ENCODE measurements around the gene DIAPH1.

Gene DIAPH1

GRCh38 chr5:141618804-141619554 lies at the start of gene DIAPH1:
DIAPH1 (minus strand) TSS chr5:141619000; CDS start chr5:141618914, 86 bp downstream.
- peak; percentile 98 for DNase-seq (ENCODE audit: low read depth in 2 of 2)

DNA sequence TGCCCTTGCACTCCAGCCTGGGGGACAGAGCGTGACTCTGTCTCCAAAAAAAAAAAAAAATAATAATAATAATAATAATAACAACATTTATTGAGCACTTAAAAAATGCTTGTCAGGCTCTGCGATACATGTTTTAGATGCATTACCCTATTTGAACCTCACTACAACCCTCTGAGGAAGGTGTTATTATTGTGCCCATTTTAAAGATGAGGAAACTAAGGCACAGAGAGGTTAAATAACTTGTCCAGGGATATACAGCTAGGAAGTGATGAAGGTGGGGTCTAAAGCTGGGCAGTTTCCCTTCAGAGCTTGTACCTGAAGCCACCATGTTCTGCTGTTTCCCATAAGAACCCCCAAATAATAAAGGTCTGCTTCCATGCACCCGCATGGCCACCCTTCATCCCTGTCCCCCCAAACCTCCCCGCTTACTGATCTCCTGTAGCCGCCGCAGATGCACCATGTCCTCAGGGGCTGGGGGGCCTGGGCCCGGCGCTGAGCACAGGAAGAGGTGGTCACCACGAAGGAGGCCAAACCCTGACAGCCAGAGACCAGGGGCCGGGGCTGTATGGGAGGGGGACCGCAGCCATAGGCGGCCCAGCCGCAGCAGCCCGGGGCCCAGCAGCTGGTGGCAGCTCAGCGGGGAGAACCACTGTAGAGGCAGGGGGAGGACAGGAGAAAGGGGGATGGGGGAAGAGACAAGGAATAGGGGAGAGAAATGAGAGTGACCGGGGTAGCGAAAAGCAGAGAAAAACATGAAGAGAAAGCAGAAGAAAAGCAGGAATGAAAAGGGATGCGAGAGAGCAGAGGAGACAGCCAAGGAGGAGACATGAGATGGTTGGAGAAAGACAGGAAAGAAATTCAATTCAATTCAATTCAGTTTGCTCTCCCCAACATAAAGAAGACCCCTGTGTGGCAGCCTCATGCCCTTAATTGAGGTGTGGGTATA lies 47.5 kb upstream of the DIAPH1 start:
- DNase-seq (ENCODE audit: low read depth in 2 of 2) = no peak

GRCh38 chr5:141664733-141665461 lies 46.1 kb upstream of the DIAPH1 start:
- DNase-seq (ENCODE audit: low read depth in 2 of 2) = peak; percentile 36 to 38

- no peak for DNase-seq (ENCODE audit: low read depth in 2 of 2)
Measured at GRCh38 chr5:141663506-141663905, 44.7 kb upstream of the DIAPH1 start.

GRCh38 chr5:141662028-141662427 lies 43.2 kb upstream of the DIAPH1 start:
- no peak for DNase-seq (ENCODE audit: low read depth in 2 of 2)

- DNase-seq (ENCODE audit: low read depth in 2 of 2) = no peak
Measured at GRCh38 chr5:141657937-141658545, 39.2 kb upstream of the DIAPH1 start.

DNA sequence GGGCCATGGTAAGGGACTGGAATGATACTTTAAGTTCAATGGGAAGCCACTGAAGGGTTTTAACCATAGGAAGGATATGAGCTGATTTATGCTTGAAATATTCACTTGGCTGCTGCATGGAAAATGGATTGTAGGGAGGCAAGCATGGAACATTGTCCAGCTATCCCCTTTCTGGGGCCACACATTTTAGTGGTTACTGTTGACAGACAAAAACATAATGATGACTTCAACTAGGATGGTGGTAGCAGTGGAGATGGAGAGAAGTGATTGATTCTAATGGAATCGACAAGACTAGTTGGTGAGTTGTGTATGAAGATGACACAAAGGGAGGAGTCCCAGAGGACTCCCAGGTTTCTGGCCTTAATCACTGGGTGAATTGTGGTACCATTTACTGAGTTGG lies 38.6 kb upstream of the DIAPH1 start:
- DNase-seq (ENCODE audit: low read depth in 2 of 2) = no peak

DNA sequence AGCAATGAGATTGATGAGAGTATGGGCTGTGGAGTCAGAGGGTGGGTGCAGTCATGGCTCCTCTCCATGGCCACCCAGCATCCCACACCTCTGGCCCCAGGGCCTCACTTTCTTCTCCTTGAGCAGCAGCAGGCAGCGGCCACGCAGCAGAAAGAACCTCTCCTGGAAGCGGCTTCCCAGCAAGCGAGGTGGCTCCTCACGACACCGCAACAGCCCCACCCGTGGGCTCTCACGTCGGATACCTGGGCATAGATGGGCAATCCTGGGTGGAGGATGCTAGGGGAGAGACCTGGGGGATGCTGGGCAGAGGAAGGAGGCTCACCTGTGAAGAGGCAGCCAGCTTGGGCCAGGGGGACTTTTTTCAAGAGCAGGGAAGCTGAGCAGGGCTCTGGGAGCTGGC lies 37.6 kb upstream of the DIAPH1 start:
- DNase-seq (ENCODE audit: low read depth in 2 of 2) = no peak

- no peak for DNase-seq (ENCODE audit: low read depth in 2 of 2)
Measured at GRCh38 chr5:141655020-141655419, 36.2 kb upstream of the DIAPH1 start.

DNA sequence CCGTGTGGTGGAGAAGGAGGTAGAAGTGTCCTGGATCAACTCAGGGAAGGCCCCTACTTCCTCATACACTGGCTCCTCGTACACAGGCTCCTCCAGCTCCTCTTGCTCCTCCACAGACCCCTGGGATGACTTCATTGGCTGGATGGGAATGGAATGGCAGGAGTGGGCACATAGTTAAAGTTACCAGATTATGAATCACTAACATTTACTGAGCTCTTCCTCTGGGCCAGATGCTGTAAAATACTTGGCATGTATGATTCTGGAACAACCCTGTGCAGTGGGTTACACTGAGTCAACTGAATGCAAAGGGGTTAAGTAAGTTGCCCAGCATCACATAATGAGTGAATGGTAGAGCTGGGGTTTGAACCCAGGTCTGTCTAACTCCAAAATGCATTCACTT lies 35.5 kb upstream of the DIAPH1 start:
- DNase-seq (ENCODE audit: low read depth in 2 of 2) = no peak

GRCh38 chr5:141651728-141652105 lies 32.9 kb upstream of the DIAPH1 start:
- DNase-seq (ENCODE audit: low read depth in 2 of 2) = no peak

DNA sequence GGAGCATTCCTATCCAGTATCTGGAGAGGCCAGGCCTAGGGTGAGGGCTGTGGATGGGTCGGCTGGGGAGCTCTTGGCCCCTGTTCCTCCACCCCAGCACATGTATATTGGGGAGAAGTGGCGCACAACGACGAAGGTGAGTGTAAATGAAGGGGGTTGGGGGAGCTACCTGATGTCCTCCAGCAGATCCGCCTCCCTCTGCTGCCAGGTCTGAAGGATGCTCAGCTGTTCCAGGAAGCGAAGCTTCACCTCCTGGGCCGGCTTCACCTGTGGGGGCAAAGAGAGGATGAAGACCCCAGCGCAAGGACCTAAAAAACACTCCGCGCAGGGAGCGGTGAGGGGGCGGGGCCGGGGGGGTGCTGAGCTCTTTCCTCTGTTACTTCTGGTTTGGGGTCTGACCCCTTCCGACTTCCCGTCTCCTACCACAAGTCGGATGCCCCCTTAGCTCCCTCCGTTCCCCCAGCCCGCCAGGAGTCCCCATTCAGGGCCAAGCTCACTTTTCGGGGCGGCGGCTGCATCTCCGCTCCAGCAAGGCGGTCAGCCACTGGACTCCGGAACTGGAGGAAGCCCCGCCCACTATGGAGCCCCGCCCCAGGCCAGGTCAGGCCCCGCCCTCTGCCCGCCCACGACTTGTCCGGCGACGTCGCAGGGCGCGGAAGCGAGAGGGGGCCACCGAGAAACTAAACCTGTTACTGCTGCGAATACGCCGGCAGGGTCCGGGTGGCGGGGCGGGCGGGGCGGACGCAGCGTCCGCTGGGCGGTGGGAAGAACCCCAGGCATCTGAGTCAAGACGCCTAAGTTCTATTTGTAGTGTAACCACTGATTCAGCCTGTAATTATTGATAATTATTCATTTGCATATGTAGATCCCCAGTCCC lies 32.3 kb upstream of the DIAPH1 start, which contains the start of gene FCHSD1:
TSS of gene FCHSD1 (minus strand) at position 568 of the 877 bp plus-strand sequence. CDS start at position 518, 50 bp downstream.
- peak; percentile 61 to 67 for DNase-seq (ENCODE audit: low read depth in 2 of 2)

DNA sequence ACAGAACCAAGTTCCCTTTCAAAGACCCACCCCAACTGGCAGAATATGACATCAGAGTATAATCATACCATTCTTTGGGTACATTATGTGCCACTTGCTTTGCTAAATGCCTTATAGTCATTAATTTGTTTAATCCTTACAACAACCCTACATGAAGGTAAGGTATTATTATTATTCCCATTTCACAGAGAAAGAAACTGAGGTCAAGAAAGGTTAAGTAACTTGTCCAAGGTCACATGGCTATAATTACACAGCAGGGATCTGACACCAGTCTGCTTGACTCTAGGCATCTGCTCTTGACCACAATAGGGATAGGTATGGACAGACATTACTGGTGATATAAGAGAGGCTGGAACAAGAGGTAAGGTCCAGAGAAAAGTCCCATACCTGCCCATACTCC lies 31.2 kb upstream of the DIAPH1 start:
- DNase-seq (ENCODE audit: low read depth in 2 of 2) = no peak

GRCh38 chr5:141649056-141649688 lies 30.4 kb upstream of the DIAPH1 start:
- no peak for DNase-seq (ENCODE audit: low read depth in 2 of 2)

- DNase-seq (ENCODE audit: low read depth in 2 of 2) = no peak
Measured at GRCh38 chr5:141647851-141648250, 29.1 kb upstream of the DIAPH1 start.

- DNase-seq (ENCODE audit: low read depth in 2 of 2) = no peak
Measured at GRCh38 chr5:141647242-141647641, 28.4 kb upstream of the DIAPH1 start.

DNA sequence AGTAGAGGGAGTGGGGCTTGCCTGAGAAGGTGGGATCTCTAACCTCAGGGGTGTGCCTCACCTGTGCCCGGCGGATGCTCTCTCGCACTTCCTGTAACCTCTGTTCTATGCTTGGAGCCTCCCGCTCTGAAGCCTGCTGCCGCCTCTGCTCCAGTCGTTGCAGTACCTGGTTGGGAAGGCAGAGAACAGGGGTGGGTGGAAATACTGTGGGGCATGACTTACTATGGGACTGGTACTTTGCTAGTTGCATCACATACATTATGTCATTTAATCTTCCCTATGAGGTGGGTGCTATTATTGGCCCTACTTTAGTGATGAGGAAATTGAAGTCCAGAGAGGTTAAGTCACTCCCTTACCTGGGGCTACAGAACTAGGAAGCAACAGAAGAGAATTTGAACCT lies 27.2 kb upstream of the DIAPH1 start:
- DNase-seq (ENCODE audit: low read depth in 2 of 2) = no peak

DNA sequence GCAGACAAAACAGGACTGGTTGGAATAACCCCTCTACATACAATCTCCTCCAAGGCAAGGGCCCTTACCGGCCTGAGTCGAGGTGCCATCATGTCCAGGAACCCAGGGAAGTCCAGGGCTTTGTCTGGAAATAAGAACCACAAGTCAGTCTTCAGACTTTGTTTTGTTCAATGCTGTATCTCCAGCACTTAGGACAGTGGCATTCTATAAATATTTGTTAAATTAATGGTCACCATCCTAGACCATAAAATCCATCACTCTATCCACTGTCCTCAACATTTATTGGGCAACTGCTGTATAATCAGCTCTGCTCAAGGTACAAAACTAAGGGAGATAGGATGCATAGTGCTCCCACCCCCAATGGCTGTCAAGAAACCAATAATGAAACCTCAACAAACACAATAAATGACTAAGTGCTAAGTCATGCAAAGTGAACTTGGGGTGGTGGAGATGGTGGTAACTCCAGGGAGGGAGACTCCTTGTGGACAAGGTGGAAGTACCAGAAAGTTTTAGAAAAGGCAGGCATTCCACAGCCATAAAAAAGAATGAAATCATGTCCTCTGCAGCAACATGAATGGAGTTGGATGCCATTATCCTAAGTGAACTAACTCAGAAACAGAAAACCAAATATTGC lies 23.0 kb upstream of the DIAPH1 start:
- DNase-seq (ENCODE audit: low read depth in 2 of 2) = no peak

DNA sequence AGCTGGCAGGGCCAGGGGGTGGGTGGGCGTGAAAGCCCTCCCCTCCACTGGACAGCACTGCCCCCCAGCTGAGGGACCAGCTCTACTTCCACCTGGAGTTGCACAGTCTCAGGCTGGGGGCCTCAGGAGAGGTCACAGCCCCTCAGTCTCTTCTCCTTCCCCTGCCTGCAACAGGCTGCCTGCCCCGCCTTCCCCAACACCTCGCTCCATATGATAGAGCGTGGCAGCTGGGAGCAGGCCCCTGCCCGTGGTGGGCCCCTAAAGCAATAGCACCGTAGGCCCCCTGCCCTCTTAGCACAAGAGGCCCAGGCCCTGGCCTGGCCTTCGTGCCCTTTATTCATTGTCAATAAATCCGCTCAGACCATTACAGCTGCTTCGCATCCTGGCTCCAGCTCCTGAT lies 21.9 kb upstream of the DIAPH1 start:
- no peak for DNase-seq (ENCODE audit: low read depth in 2 of 2)

DNA sequence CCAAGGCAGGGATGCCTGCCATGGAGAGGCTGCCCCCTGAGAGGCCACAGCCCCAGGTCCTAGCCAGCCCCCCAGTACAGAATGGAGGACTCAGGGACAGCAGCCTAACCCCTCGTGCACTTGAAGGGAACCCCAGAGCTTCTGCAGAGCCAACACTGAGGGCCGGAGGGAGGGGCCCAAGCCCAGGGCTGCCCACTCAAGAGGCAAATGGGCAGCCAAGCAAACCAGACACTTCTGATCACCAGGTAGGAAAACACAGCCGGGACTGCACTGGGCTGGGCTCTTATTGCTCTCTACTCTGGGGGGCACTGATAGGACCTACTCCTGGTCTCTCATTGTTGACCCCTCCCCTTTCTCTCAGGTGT lies 21.2 kb upstream of the DIAPH1 start:
- no peak for DNase-seq (ENCODE audit: low read depth in 2 of 2)
